ENCODE results near the gene CCDC107.
"Not testable (repeated sequence)": the region's sequence is repeated elsewhere in the genome, so short reads cannot be mapped to it uniquely, and the experiment has no call there.

CCDC107 gene

GRCh38 chr9:35628389-35628991 lies 29.6 kb upstream of the CCDC107 start:
- TF ChIP-seq, protein P1, sequence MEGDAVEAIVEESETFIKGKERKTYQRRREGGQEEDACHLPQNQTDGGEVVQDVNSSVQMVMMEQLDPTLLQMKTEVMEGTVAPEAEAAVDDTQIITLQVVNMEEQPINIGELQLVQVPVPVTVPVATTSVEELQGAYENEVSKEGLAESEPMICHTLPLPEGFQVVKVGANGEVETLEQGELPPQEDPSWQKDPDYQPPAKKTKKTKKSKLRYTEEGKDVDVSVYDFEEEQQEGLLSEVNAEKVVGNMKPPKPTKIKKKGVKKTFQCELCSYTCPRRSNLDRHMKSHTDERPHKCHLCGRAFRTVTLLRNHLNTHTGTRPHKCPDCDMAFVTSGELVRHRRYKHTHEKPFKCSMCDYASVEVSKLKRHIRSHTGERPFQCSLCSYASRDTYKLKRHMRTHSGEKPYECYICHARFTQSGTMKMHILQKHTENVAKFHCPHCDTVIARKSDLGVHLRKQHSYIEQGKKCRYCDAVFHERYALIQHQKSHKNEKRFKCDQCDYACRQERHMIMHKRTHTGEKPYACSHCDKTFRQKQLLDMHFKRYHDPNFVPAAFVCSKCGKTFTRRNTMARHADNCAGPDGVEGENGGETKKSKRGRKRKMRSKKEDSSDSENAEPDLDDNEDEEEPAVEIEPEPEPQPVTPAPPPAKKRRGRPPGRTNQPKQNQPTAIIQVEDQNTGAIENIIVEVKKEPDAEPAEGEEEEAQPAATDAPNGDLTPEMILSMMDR (IDR thresholded peaks at IDR 0.05; ENCODE audit: low read depth, low read length): no peak
- DNase-seq (ENCODE audit: extremely low read depth, low read depth): no peak

GRCh38 chr9:35629597-35629996 lies 28.5 kb upstream of the CCDC107 start:
- no peak for DNase-seq (ENCODE audit: extremely low read depth, low read depth)
- TF ChIP-seq, protein P1 (IDR thresholded peaks at IDR 0.05; ENCODE audit: low read depth, low read length): no peak

DNA sequence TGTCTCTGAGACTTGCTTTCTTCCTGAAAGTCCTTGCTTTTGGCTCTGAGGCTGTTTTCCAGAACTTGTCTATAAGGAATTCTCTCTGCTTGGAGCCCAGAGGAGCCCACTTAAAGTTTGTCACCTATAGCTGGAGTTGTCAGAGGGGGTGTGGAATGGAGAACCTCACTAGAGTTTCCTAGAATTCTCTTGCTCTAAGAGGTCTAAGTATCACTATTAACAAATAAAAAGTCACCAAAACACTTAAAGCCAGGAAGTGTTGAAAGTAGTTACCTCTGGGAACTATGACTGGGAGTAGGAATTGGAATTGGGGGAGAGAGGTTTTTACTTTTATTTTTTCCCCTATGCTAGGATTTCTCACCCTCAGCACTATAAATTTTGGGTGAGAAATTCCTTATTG lies 22.4 kb upstream of the CCDC107 start:
- TF ChIP-seq, protein P1 (IDR thresholded peaks at IDR 0.05; ENCODE audit: low read depth, low read length): no peak
- DNase-seq (ENCODE audit: extremely low read depth, low read depth): no peak

DNA sequence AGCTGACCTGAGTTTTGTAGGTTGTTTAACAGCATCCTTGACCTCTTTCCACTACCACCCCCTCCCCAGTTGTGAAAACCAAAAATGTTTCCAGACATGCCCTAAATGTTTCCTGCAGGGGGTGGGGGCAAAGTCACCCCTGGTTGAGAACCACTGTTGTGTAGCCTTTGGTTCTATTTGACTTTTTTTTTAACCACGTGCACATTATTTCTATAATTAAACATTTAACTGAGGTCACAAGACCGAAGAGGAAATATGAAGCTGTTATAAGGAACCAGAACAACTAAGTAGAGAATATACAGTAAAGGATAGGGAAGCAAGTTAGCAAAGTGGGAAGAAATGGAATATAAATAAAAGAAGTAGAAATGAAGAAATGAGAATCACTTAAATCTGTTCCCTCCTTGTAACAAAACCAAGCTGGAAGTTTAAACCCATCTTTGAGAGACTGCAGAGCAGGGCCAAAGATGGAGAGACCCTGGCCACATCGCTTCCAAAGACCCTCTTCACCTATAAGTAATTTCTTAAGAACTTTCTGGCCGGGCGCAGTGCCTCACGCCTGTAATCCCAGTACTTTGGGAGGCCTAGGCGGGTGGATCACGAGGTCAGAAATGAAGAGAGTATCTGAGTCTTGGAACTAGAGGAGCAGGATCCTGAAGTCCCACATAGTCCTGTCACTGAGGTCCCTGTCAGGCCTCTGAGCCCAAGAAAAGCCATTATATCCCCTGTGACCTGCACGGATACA lies 21.8 kb upstream of the CCDC107 start:
- no peak for DNase-seq (ENCODE audit: extremely low read depth, low read depth)
- TF ChIP-seq, protein P1 (IDR thresholded peaks at IDR 0.05; ENCODE audit: low read depth, low read length): no peak

DNA sequence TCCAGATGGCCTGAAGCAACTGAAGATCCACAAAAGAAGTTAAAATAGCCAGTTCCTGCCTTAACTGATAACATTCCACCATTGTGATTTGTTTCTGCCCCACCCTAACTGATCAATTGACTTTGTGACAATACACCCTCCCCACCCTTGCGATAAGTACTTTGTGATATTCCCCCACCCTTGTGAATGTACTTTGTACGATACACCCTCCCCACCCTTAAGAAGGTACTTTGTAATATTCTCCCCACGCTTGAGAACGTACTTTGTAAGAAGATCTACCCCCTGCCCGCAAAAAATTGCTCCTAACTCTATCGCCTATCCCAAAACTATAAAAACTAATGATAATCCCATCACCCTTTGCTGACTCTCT lies 21.2 kb upstream of the CCDC107 start:
- not testable (repeated sequence) for DNase-seq (ENCODE audit: extremely low read depth, low read depth)

DNA sequence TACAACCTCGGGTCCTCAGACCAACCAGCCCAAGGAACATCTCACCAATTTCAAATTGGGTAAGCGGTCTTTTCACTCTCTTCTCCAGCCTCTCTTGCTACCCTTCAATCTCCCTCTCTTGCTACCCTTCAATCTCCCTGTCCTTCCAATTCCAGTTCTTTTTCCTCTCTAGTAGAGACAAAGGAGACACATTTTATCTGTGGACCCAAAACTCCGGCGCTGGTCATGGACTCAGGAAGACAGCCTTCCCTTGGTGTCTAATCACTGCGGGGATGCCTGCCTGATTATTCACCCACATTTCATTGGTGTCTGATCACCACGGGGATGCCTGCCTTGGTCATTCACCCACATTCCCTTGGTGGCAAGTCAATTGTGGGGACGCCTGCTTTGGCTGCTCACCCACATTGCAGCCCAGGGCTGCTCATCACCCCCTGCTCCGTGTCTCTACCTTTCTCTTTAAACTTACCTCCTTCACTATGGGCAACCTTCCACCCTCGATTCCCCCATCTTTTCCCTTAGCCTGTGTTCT lies 20.6 kb upstream of the CCDC107 start:
- not testable (repeated sequence) for DNase-seq (ENCODE audit: extremely low read depth, low read depth)

- DNase-seq (ENCODE audit: extremely low read depth, low read depth): not testable (repeated sequence)
These were observed 19.3 kb upstream of the CCDC107 start for GRCh38 chr9:35638751-35639150.

DNA sequence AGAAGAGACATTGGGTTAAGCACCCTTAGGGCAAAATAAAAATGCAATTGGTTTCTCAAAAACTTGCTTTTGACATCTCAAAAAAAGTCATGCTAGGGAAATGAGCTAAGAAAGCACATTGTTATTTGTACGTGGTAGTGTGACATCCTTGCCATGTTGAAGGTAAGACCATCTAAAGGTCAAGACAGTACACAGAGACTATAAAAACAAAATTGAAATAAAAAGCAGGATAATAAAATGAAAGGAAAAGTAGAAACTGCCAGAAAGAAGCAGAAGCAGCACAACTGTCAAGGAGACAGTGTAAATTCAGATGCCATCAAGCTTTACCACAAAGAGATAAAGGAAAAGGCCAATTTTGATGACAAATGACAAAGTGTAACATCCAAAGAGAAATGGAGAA lies 18.9 kb upstream of the CCDC107 start:
- not testable (repeated sequence) for DNase-seq (ENCODE audit: extremely low read depth, low read depth)

- DNase-seq (ENCODE audit: extremely low read depth, low read depth): no peak
- TF ChIP-seq, protein P1 (IDR thresholded peaks at IDR 0.05; ENCODE audit: low read depth, low read length): no peak
These were observed 18.5 kb upstream of the CCDC107 start for GRCh38 chr9:35639631-35640030.

DNA sequence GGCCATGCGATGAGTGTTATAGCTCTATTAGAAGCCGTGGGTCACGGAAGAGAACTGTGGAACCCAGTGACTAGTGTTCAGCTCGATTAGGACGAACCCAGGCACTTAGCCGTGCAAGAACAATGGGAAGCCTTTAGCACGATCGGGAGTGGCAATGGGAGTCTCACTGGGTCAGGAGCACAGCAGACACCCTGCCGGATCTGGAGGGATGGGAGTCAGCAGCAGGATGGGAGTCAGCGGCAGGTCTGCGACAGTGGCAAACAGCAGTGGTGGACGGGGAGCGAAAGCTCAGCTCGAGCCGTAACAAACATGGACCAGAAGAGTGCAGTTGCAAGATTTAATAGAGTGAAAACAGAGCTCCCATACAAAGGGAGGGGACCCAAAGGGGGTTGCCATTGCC lies 17.7 kb upstream of the CCDC107 start:
- not testable (repeated sequence) for DNase-seq (ENCODE audit: extremely low read depth, low read depth)

GRCh38 chr9:35641478-35641877 lies 16.6 kb upstream of the CCDC107 start:
- not testable (repeated sequence) for DNase-seq (ENCODE audit: extremely low read depth, low read depth)

Data from AG09319 (cell line).